ENCODE measurements around the gene C14orf180. TPM values are rescaled to one million over a fixed set of nuclear protein-coding genes. Genes with fewer than 3 reads are reported as not detected.

C14orf180 gene
- total RNA-seq, 1 experiment from 2014 or later, result not detected

DNA sequence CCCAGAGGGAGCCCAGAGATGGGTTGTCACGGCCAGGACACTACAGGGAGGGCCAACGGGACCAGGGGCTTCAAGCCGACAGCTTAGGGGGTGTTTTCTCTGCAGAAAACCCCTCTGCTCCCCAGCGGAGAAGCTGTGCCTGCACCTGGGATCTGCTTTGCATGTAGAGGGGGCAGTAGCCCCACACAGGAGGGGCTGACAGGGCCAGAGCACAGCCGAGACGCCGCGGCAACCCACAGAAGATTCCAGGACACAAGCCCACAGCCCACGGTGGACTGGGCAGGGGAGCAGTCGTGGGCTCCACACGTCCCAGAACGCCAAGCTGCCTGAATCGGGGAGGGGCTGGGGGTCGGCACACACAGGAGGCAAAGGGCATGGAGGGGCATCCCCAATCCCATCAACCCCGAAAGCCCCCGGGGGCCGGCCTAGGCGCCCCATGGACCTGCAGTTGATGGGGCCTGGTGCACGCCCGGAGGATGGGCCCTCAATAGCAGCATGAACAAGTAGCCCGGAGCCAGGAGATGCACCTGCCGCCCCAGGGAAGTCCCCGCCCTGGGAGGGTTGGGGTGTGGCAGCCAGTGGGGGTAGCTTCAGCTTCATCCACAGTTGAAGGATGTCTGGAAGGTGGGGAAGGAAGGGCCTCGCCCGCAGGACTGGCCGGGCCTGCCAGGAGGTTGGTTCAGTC lies 55.5 kb downstream of the C14orf180 start:
- H3K4me3 Mint-ChIP-seq, result no peak overlapping the region
- TF ChIP-seq, protein P1, sequence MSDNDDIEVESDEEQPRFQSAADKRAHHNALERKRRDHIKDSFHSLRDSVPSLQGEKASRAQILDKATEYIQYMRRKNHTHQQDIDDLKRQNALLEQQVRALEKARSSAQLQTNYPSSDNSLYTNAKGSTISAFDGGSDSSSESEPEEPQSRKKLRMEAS (CRISPR knock-in tag; IDR thresholded peaks at IDR 0.05), result no peak
- TF ChIP-seq NFATC4 (CRISPR knock-in tag; IDR thresholded peaks at IDR 0.05), result no peak
- TF ChIP-seq GRHL2 (CRISPR knock-in tag; IDR thresholded peaks at IDR 0.05; ENCODE audit: insufficient replicate concordance, severe bottlenecking), result no peak
- TF ChIP-seq ZNF512 (CRISPR knock-in tag; IDR thresholded peaks at IDR 0.05; ENCODE audit: borderline replicate concordance), result no peak
- no peak for TF ChIP-seq ZNF121 (CRISPR knock-in tag; IDR thresholded peaks at IDR 0.05)
- no peak for TF ChIP-seq ELF4 (CRISPR knock-in tag; IDR thresholded peaks at IDR 0.05; ENCODE audit: low read depth)
- TF ChIP-seq TCF7 (CRISPR knock-in tag; IDR thresholded peaks at IDR 0.05; ENCODE audit: low read depth), result no peak
- TF ChIP-seq CREM (CRISPR knock-in tag; IDR thresholded peaks at IDR 0.05), result no peak
- TF ChIP-seq, protein P2, sequence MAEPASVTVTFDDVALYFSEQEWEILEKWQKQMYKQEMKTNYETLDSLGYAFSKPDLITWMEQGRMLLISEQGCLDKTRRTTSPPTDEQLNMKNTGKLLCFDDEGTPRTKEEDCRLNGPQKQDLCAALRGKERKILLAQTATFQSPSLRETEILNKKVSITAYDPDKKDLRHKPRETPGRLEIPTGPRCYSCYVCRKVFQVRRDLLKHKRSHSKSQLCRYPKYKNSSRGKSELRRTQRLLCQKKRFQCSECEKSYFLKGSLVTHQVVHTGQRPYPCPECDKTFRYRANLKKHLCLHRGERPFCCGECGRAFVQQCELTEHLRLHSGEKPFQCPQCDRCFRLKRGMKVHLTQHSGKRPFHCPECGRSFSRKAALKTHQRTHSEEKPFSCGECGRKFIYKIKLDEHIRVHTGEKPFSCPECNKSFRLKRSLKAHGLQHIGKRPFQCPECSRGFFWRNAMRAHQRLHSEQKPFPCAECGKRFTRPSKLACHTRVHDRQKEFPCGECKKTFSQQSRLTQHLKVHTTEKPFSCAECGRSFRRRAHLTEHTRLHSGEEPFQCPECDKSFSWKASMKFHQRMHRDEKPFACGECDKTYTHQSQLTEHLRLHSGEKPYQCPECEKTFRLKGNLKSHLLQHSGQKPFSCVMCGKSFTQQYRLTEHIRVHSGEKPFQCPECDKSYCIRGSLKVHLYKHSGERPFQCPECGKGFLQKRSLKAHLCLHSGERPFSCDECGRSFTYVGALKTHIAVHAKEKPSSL (CRISPR knock-in tag; conservative IDR thresholded peaks at IDR 0.05), result no peak
- TF ChIP-seq FOXP4 (CRISPR knock-in tag; IDR thresholded peaks at IDR 0.05), result no peak
- no peak for TF ChIP-seq GABPB1 (CRISPR knock-in tag; IDR thresholded peaks at IDR 0.05)
- TF ChIP-seq ZNF281 (CRISPR knock-in tag; IDR thresholded peaks at IDR 0.05), result no peak
- TF ChIP-seq, protein P3, sequence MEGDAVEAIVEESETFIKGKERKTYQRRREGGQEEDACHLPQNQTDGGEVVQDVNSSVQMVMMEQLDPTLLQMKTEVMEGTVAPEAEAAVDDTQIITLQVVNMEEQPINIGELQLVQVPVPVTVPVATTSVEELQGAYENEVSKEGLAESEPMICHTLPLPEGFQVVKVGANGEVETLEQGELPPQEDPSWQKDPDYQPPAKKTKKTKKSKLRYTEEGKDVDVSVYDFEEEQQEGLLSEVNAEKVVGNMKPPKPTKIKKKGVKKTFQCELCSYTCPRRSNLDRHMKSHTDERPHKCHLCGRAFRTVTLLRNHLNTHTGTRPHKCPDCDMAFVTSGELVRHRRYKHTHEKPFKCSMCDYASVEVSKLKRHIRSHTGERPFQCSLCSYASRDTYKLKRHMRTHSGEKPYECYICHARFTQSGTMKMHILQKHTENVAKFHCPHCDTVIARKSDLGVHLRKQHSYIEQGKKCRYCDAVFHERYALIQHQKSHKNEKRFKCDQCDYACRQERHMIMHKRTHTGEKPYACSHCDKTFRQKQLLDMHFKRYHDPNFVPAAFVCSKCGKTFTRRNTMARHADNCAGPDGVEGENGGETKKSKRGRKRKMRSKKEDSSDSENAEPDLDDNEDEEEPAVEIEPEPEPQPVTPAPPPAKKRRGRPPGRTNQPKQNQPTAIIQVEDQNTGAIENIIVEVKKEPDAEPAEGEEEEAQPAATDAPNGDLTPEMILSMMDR (IDR thresholded peaks at IDR 0.05), result no peak
- TF ChIP-seq CBFB (CRISPR knock-in tag; IDR thresholded peaks at IDR 0.05; ENCODE audit: low read depth), result no peak
- TF ChIP-seq GTF2I (CRISPR knock-in tag; conservative IDR thresholded peaks at IDR 0.05), result no peak
- TF ChIP-seq JUN (CRISPR knock-in tag; IDR thresholded peaks at IDR 0.05), result no peak
- TF ChIP-seq FOXP1 (CRISPR knock-in tag; IDR thresholded peaks at IDR 0.05; ENCODE audit: borderline replicate concordance), result no peak
- H3K4me1 Mint-ChIP-seq, result no peaks in the 10 kb centered on the region
- ChIA-PET CTCF (no interaction called here), POLR2A (no interaction called here)
- ATAC-seq, result no peak
- no peak for DNase-seq (ENCODE audit: low spot score)
- no peaks in the 10 kb centered on the region for H3K36me3 Mint-ChIP-seq
- H3K27me3 Mint-ChIP-seq (ENCODE audit: low read depth), result no peaks in the 10 kb centered on the region
- H3K27ac Mint-ChIP-seq, result no peak overlapping the region
- 0 out of 2 replicates have a peak, but pooled peaks cover 1% of the 10 kb centered on the region for H3K9me3 Mint-ChIP-seq
